ENCODE measurements around the gene CYP3A5.

DNA sequence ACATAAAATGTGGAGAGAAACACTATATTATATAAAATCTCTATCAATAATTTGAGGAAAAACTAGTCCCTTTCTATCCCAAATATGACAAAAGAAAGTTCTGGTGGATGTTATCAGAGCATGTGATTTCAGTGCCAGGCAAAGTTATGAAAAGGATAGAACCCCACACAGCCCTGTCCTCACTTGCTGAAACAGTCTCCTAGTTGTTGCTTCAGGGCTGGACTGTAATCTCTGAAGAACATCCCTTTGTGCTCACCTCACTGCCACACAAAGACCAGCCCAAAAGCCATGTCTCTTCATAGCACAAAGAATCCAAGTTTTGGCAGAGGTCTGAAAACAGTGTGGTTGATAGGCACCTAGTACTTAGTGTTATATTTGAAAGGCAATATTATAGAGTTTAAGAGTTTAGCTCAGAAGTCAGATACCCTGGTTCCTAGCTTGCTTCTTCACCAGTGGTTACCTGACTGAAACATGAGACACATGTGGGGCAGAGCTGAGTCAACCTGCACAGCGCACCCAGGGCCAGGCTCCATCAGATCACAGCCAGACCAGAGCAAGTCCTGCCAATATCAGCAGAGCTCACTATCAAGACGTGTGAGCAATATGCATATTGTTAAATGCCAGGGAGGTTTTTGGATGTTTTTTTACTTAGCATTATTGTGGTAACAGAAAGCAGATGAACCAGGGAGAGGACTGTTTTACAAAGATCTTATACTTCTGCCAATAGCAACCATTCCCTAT, 30.2 kb upstream of the CYP3A5 start:
- TF ChIP-seq POLR2A (IDR thresholded peaks at IDR 0.05) (no peak), CTCF (IDR thresholded peaks at IDR 0.05) (no peak)
